GM19395 (cell line): ENCODE results near the gene PTPRA.
A peak's percentile ranks its signal among the peaks of the same experiment; 100 is the strongest.

ENCODE experiments used
- ATAC-seq: cut with Tn5 transposase; IDR thresholded peaks from one replicate; pipeline ENCODE4 v1.9.1; 2021; ENCODE audit warnings: mild to moderate bottlenecking, moderate library complexity; ENCODE audit not compliant: unreplicated experiment

PTPRA gene

DNA sequence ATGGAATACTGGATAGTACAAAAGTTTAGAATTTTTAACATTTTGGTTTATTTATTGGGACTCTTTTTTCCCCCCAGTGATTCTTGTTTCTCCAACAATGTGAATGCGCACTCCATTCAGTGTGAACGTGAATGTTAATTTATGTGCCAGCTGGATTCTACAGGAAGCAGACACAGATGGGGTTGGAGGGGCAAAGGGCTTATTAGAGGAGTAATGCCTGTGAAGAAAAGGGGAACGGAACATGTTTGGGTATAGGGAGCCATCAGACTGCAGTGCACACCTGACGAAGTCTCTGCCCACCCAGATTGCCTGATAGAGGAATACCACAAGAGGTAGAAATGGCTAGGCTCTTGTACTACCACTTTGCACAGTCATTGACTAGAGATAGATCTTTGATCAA is 48.2 kb downstream of the PTPRA start:
- no peak for ATAC-seq

- ATAC-seq = no peak
Measured at GRCh38 chr20:2922957-2923356, 49.7 kb downstream of the PTPRA start.

DNA sequence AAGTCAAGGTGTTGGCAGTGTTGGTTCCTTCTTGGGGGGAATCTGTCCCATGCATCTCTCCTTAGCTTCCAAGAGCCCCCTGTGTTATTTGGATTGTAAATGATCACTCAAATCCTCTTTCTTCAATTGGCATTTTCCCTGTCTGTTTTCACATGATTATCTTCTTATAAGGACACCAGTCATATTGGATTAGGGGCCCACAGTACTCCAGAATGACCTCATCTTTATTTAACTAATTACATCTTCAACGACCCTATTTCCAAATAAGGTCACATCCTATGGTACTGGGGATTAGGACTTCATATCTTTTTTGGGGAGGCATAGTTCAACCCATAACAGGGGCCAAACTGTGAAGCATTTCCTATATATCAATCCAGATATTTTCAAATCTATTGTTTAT is 57.3 kb downstream of the PTPRA start:
- no peak for ATAC-seq

GRCh38 chr20:2932498-2932897 is 59.2 kb downstream of the PTPRA start:
- ATAC-seq = no peak

DNA sequence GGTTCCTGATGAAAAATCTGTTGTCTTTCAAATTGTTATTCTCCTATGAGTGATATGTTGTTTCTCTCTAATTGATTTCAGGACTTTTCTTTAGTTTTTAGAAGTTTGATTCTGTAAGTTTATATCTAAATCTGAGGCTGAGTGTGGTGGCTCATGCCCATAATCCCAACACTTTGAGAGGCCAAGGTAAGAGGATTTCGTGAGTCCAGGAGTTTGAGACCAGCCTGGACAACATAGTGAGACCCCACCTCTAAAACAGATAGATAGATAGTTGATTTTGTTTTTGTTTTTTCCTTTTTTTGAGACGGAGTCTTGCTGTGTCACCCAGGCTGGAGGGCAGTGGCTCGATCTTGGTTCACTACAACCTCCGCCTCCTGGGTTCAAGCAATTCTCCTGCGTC is 64.6 kb downstream of the PTPRA start:
- ATAC-seq = no peak

DNA sequence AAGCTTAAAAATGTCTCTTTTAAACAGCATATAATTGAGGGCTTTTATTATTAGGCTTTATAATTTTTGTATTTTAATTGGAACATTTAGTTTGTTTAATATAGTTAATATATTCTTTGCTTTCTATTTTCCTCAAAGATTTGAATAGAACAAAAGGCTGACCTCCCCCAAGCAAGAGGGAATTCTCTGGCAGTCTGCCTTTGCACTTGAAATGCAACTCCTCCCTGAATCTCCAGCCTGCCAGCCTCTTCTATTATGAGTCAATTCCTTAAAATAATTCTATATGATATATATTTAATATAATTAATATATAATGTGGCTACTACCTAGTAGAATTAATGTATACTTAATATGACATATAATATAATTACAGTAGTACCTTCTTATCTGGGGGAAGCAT is 69.2 kb downstream of the PTPRA start:
- ATAC-seq = no peak

DNA sequence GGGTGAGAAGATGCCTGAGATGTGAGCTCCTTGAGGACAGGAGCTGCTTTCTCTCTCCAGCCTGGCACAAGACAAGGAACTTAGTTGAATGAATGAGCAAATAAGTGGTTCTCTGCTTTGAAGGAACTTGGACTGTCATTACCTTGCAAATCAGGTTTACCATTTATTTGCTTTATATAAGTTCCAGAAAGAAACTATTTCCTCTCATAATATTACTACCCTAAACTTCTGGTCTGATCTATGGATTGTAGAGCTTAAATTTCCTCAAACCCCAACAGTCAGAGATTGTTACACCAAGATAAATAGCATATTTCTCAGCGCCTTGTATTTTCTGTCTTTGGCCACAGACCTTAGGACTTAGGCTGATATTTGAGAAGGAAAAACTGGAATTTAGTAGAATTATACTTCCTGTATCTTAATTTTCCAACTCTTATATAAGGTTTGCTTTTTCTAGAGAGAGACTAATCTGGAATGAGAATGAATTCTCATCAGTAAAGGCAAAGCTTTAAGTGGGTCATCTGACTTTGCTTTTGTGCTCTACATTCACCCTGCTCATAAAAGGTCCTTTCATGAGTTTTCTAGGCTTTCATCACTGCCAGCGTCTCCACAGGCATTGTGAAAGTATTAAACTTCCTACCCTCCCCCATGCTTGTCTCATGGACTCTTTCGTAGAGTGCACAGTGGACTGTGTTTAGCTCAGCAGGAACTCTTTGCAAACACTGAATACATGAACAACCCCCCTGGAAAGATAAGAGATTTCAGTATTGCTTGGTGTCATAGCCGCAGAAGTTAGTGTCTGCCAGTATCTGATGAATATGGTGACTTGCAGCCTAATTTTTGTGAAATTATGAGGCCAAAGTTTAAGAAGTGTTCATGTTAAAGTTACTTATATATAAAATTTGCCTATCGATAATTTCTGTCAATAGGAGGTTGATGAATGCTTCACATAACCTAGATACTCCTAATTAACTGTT is 74.0 kb downstream of the PTPRA start:
- ATAC-seq = no peak

GRCh38 chr20:2948968-2949367 is 75.7 kb downstream of the PTPRA start:
- ATAC-seq = no peak

DNA sequence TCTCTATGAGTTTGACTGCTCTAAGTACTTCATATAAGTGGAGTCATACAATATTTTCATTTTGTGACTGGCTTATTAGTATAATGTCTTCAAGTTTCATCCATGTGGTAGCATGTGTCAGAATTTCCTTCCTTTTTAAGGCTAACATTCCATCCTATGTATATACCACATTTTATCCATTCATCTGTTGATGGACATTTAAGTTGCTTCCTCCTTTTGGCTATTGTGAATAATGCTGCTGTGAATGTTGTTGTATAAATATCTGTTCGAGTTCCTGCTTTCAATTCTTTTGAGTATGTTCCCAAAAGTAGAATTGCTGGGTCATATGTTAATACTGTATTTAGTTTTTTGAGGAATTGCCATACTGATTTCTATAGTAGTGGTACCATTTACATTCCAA is 79.5 kb downstream of the PTPRA start:
- no peak for ATAC-seq

DNA sequence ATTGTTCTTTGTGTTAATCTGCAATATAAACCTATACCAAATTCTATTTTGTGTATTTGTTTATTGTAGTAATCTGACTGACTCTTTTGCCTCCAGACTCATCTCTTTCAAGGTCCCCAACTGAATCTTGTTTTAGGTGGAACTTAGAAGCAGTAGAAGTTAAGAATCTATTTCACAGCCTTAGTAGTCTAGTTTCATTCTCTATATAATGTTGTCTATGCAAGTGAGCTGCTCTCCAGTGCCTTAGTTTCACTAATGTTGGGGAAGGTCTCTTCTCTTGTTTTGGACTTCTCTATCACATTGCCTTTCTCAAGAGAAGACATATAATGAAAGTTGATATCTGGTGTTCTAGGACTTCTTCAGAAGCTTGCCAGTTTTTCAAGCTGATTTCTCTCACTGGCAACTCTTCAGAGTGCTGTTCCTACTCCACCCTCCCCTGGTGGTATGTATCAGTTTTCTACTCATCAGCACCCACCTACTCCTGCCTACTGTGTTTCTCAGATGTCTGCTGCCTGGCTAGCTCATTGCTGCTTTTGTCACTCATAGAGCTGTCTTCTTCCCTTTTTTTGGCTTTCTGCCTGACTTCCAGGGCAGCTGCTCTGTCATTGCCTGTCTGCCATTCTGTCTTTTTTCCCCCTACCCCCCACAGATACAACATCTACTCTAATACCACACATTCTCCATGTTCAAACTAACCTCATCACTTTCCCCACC is 82.1 kb downstream of the PTPRA start:
- peak; percentile 90 for ATAC-seq

- ATAC-seq = no peak
Measured at GRCh38 chr20:2956480-2956879, 83.2 kb downstream of the PTPRA start.

DNA sequence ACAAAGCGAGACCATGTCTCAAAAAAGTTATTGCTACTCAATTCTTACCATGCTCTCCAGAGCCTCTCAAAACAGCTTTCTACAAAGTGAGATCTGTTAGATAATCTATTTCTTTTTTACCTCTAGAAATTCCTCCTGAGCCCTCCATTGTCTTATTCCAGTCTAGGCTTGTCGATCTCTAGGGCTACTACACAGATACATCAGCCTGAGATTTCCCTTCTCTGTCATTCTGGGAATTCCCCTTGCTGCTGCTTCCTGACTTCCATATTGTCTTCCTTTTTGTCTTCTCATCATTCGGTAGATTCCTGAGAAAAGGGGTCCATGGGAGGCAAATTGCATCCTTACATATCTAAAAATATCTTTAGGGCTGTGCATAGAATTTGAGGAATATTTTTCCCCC is 94.6 kb downstream of the PTPRA start:
- ATAC-seq = no peak

GRCh38 chr20:2972126-2972525 is 98.8 kb downstream of the PTPRA start:
- no peak for ATAC-seq

DNA sequence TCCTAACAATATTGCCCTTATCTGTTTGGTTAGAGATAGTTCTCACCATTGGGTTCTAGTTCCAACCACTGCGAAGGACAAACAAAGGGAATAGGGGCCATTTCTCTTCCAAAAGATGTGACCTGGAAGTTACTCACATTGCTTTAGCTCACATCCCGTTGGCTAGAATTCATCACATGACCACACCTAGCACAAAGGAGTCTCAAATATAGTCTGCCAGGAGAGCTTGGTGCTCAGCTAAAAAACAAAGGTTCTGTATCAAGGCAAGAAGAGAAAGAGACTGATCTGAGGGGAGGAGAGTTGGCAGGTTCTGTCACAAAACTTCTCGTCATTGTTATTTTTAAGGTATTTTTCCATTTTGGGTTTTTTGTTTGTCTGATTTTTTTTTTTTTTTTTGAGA is 100.3 kb downstream of the PTPRA start:
- ATAC-seq = no peak

- no peak for ATAC-seq
Measured at GRCh38 chr20:2978519-2978918, 105.2 kb downstream of the PTPRA start.

- no peak for ATAC-seq
Measured at GRCh38 chr20:2981646-2982045, 108.4 kb downstream of the PTPRA start.

DNA sequence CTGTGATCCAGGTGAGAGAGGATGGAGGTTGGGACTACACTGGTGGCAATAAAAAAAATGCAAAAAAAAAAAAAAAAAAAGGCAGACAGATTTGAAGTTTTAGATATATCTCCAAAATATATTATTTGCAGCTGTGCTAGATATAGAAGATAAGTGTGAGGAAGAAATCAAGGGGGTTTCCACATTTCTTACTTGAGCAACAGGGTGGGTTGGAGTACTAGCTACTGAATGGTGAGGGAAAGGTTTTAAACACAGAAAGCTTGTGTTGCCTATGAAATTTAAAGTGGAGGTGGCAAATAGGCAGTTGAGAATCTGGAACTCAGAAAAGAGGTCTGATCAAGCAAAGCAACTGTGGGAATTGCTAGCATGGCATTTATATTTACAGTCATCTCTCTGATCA is 110.2 kb downstream of the PTPRA start:
- peak; percentile 8 for ATAC-seq

- ATAC-seq = peak; percentile 77
Measured at GRCh38 chr20:2984028-2984501, 110.8 kb downstream of the PTPRA start.

DNA sequence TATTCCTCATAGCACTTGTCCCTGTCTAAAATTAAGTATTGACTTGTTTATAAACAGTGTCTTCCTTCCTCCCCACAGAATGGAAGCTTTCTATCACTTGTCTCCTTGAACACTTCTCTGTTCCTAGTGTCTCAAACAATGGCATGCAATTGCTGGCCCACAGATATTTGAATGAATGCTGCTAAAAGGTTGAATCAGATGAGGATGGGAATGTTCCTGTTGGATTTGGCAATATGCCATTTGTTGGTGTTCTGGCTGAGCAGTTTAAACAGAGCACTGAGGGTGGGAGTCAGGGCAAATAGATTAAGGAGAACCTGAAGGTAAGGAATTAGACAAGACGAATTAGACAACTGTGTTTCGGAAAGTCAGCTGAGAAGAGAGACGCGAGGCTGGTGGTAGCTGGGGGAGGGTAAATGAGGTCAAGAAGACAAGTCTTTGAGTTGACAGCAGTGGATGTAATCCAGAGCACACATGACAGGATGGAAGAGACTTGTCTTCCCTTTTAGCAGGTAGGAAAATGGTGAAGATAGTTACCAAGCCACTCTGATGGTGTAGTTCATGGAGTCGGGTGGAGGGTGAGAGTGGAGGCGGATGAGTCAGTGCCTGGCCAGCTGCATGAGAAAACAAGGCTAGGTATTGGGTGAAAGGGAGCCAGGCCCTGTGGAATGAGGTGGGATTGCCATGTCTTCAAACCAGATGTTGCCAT is 111.8 kb downstream of the PTPRA start:
- no peak for ATAC-seq

DNA sequence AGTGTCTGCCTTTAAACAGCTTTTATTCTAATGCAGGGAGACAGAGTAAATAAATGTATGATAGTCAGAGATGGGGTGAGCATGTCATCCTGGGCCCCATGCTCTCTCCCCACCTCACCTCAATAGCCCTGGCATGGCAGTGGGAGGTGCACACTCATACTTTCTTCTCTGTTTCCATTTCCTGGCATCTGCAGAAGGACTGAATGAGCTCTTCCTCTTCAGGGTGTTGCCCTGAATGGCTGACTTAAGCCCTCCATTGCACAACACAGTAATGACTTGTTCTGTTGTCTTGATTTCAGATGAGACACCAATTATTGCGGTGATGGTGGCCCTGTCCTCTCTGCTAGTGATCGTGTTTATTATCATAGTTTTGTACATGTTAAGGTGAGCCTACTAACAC is 113.2 kb downstream of the PTPRA start:
- no peak for ATAC-seq

DNA sequence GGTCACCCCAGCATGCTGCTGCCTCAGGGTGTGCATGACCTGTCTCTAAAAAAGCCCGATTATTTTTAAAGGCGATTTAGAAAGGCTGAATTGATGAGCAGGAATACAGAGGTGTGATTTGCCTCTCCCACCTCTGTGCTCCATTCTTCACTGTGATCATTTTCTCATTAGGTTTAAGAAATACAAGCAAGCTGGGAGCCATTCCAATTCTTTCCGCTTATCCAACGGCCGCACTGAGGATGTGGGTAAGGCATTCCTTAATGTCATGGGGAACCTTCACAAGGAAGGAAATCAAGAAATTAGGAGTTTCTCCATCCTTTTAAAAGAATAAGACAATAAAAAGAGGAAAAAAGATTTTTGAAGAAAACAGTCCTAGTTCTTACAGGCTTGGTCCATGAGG is 114.6 kb downstream of the PTPRA start:
- no peak for ATAC-seq
